ACC112 (cell line): Measurements from ENCODE around the gene NPIPB2.

ENCODE experiments used
- H2AFZ ChIP-seq: fragments of 200-600 bp; sonication (generic); one replicate; pipeline ENCODE4 v1.6.0; 2017; ENCODE audit warnings: antibody characterized with exemption, low read length; ENCODE audit not compliant: unreplicated experiment
- H3K27ac ChIP-seq: fragments of 200-600 bp; sonication (generic); 2 replicates; pipeline ENCODE4 v1.5.1; 2014; ENCODE audit warnings: low read depth, mild to moderate bottlenecking, antibody characterized with exemption, low read length, moderate library complexity
- H3K27me3 ChIP-seq: fragments of 200-600 bp; sonication (generic); 2 replicates; pipeline ENCODE4 v1.6.1; 2014; ENCODE audit warnings: mild to moderate bottlenecking, antibody characterized with exemption, low read length, moderate library complexity, mixed read lengths; ENCODE audit not compliant: insufficient read depth
- H3K36me3 ChIP-seq: fragments of 200-600 bp; sonication (generic); 2 replicates; pipeline ENCODE4 v1.6.1; 2016; ENCODE audit warnings: mild to moderate bottlenecking, antibody characterized with exemption, low read length, moderate library complexity, mixed read lengths; ENCODE audit not compliant: insufficient read depth
- H3K4me1 ChIP-seq: fragments of 200-600 bp; sonication (generic); one replicate; pipeline ENCODE4 v1.6.1; 2016; ENCODE audit warnings: low read length, mixed read lengths; ENCODE audit not compliant: insufficient read depth, unreplicated experiment, control insufficient read depth
- H3K4me3 ChIP-seq: fragments of 200-600 bp; sonication (generic); 2 replicates; pipeline ENCODE4 v1.5.1; 2014; ENCODE audit warnings: mild to moderate bottlenecking, low read depth, low read length
- H3K79me2 ChIP-seq: fragments of 200-600 bp; sonication (generic); one replicate; pipeline ENCODE4 v1.6.0; 2016; ENCODE audit warnings: low read length; ENCODE audit not compliant: control insufficient read depth, unreplicated experiment, insufficient read depth

The NPIPB2 gene

GRCh38 chr16:11915644-11916523 lies 26.0 kb downstream of the NPIPB2 start, which contains the start of gene GSPT1:
Gene GSPT1 (minus strand): TSS chr16:11915956. CDS start chr16:11915720, 236 bp downstream.
- peaks cover 47% of the 10 kb centered on the region for H3K79me2 ChIP-seq
- H2AFZ ChIP-seq: peak within 1 kb of the TSS; percentile 100
- H3K4me3 ChIP-seq: peak within 1 kb of the TSS; percentile 91
- H3K27ac ChIP-seq: peak within 1 kb of the TSS; percentile 65
- no peaks in the 10 kb centered on the region for H3K36me3 ChIP-seq
- H3K27me3 ChIP-seq: peaks cover 5% of the 10 kb centered on the region; the same call in 1 of the 2 replicates
- peaks cover 31% of the 10 kb centered on the region for H3K4me1 ChIP-seq

GRCh38 chr16:11915114-11915643 lies 26.7 kb downstream of the NPIPB2 start:
- Histone ChIP-seq H3K36me3 (no peaks in the 10 kb centered on the region), H2AFZ (peak overlapping the region; percentile 94), H3K27ac (peak overlapping the region; percentile 65), H3K4me3 (peak overlapping the region; percentile 91), H3K27me3 (peaks cover 3% of the 10 kb centered on the region; the same call in 1 of the 2 replicates), H3K4me1 (peaks cover 38% of the 10 kb centered on the region), H3K79me2 (peaks cover 54% of the 10 kb centered on the region)

- H3K79me2 ChIP-seq: peaks cover 62% of the 10 kb centered on the region
- H3K4me3 ChIP-seq: peak overlapping the region; percentile 91
- peak overlapping the region; percentile 65 for H3K27ac ChIP-seq
- H3K4me1 ChIP-seq: peaks cover 40% of the 10 kb centered on the region
- no peaks in the 10 kb centered on the region for H3K27me3 ChIP-seq
- no peaks in the 10 kb centered on the region for H3K36me3 ChIP-seq
- peak overlapping the region; percentile 94 for H2AFZ ChIP-seq
Observed at GRCh38 chr16:11914210-11915113, 27.4 kb downstream of the NPIPB2 start.

DNA sequence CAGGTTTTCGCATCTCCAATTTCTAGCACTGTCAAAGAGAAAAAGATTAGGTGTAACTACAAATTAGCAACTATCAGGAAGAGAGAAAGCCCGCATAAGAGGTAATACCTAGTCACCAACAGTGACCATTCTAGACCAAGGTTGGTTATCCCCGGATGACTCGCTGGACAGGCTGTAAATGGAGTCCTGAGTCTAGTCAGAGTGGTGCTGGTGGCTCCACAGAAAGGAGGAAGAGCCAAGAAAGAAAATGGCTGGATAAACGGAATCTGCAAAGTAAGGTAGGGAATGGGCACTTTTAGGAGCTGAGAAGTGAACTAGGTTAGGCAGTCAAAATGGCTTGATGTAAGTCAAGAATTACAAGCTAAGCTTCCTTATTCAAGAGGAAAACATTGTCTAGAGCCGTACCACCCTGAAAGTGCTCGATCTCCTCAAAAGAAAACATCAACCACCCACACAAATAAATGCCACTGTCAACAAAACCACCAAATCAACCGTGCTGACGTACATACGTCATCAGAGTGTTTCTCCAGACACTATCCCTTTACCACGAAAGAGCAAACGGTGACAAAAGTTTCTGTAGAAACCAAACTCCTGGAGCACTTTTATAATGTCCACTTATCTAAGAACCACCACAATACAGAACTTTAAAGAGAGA lies 28.3 kb downstream of the NPIPB2 start:
- Histone ChIP-seq H3K27me3 (no peaks in the 10 kb centered on the region), H2AFZ (no peak overlapping the region), H3K27ac (no peak overlapping the region), H3K4me1 (peaks cover 43% of the 10 kb centered on the region), H3K4me3 (peak overlapping the region; percentile 91), H3K36me3 (no peaks in the 10 kb centered on the region), H3K79me2 (peaks cover 70% of the 10 kb centered on the region)

GRCh38 chr16:11909653-11910545 lies 31.9 kb downstream of the NPIPB2 start:
- Histone ChIP-seq H3K4me1 (peaks cover 35% of the 10 kb centered on the region), H3K27me3 (no peaks in the 10 kb centered on the region), H3K79me2 (peaks cover 97% of the 10 kb centered on the region), H2AFZ (no peak overlapping the region), H3K4me3 (no peak overlapping the region), H3K36me3 (no peaks in the 10 kb centered on the region), H3K27ac (no peak overlapping the region)

DNA sequence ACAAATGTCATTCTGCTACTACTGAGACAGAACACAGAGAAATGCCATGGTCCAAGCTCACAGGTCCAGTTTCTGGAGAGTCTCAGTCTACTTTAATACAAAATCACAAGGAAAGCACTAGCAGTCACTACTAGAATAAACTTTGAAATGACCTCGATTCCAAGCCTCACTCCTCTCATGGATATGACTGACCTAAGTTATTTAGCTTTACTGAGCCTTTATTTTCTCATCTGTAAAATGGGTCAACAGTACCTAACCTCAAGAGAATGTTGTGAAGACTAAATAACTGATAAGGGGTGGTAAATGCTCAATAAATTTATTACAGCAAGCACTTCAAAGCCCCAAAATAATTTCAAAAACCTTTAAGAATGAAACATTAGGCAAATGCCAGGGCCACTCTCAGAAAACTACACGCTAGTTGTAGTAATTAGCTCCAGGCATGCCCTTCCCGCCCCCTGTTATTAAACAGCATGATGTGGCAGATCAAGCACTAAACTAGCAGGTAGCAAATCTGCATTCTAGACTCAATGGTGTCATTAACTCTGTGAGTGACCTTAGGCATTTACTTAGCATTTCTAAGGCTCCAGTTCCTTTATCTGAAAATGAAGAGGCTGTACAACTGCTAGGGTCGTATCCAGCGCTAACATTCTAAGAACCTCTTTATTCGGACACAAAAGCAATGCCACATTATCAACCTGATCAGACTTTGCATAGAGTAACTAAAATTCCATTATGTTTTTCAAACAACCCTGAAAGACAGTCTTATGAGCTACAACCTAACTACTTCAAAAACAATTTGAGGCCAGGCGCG lies 34.5 kb downstream of the NPIPB2 start:
- Histone ChIP-seq H2AFZ (no peak overlapping the region), H3K4me1 (peaks cover 19% of the 10 kb centered on the region), H3K79me2 (peaks cover 95% of the 10 kb centered on the region), H3K27ac (no peak overlapping the region), H3K4me3 (no peak overlapping the region), H3K27me3 (no peaks in the 10 kb centered on the region), H3K36me3 (peaks cover 7% of the 10 kb centered on the region)

- no peak overlapping the region for H2AFZ ChIP-seq
- no peaks in the 10 kb centered on the region for H3K4me1 ChIP-seq
- H3K4me3 ChIP-seq: no peak overlapping the region
- peaks cover 7% of the 10 kb centered on the region for H3K36me3 ChIP-seq
- peaks cover 90% of the 10 kb centered on the region for H3K79me2 ChIP-seq
- H3K27ac ChIP-seq: no peak overlapping the region
- H3K27me3 ChIP-seq: no peaks in the 10 kb centered on the region
Observed at GRCh38 chr16:11903906-11904305, 37.9 kb downstream of the NPIPB2 start.

GRCh38 chr16:11901091-11901490 lies 40.8 kb downstream of the NPIPB2 start:
- Histone ChIP-seq H3K27ac (no peak overlapping the region), H3K79me2 (peaks cover 91% of the 10 kb centered on the region), H3K4me1 (peaks cover 21% of the 10 kb centered on the region), H3K27me3 (no peaks in the 10 kb centered on the region), H2AFZ (no peak overlapping the region), H3K4me3 (no peak overlapping the region), H3K36me3 (peaks cover 10% of the 10 kb centered on the region)
